OCI-LY1 (cell line): ENCODE results near the gene FUT9.

Experiments used
- H2AFZ ChIP-seq: fragments of 200-600 bp; sonication (generic), shearing (Covaris generic); 2 replicates; pipeline ENCODE4 v1.6.0; 2014; ENCODE audit warnings: antibody characterized with exemption, mild to moderate bottlenecking, low read length
- H3F3A ChIP-seq: fragments of 200-600 bp; sonication (generic), shearing (Covaris generic); 2 replicates; pipeline ENCODE4 v1.6.0; 2014; ENCODE audit warnings: mild to moderate bottlenecking, antibody characterized with exemption, low read length, moderate library complexity; ENCODE audit not compliant: insufficient read depth
- H3K27ac ChIP-seq: fragments of 200-600 bp; sonication (generic); 2 replicates; pipeline ENCODE4 v1.5.1; 2014; ENCODE audit warnings: low read length, mixed run types, mild to moderate bottlenecking, low read depth; ENCODE audit not compliant: poor library complexity, severe bottlenecking
- H3K27me3 ChIP-seq: fragments of 200-600 bp; sonication (generic); 2 replicates; pipeline ENCODE4 v1.6.0; 2014; ENCODE audit warnings: antibody characterized with exemption, mild to moderate bottlenecking, low read length, moderate library complexity; ENCODE audit not compliant: insufficient read depth
- H3K36me3 ChIP-seq: fragments of 200-600 bp; sonication (generic); 2 replicates; pipeline ENCODE4 v1.6.1; 2014; ENCODE audit warnings: mild to moderate bottlenecking, antibody characterized with exemption, low read length, moderate library complexity, mixed read lengths; ENCODE audit not compliant: insufficient read depth
- H3K4me1 ChIP-seq: fragments of 200-600 bp; sonication (generic); 2 replicates; pipeline ENCODE4 v1.5.1; 2014; ENCODE audit warnings: mild to moderate bottlenecking, low read length, moderate library complexity; ENCODE audit not compliant: insufficient read depth, severe bottlenecking
- H3K4me2 ChIP-seq: fragments of 200-600 bp; sonication (generic), shearing (Covaris generic); 2 replicates; pipeline ENCODE4 v1.6.1; 2014; ENCODE audit warnings: low read length
- H3K4me3 ChIP-seq: fragments of 200-600 bp; sonication (generic); 2 replicates; pipeline ENCODE4 v1.5.1; 2014; ENCODE audit warnings: low read length, low read depth, mild to moderate bottlenecking, mixed read lengths; ENCODE audit not compliant: poor library complexity, severe bottlenecking
- H3K79me2 ChIP-seq: fragments of 200-600 bp; shearing (Covaris generic); 2 replicates; pipeline ENCODE4 v1.6.1; 2016; ENCODE audit warnings: mixed run types, low read length, mixed read lengths; ENCODE audit not compliant: insufficient read depth
- H3K9ac ChIP-seq: fragments of 200-600 bp; sonication (generic), shearing (Covaris generic); 2 replicates; pipeline ENCODE4 v1.6.1; 2014; ENCODE audit warnings: mild to moderate bottlenecking, low read length, mixed read lengths
- H3K9me2 ChIP-seq: fragments of 200-600 bp; sonication (generic), shearing (Covaris generic); 2 replicates; pipeline ENCODE4 v1.6.1; 2014; ENCODE audit warnings: low read depth, mild to moderate bottlenecking, low read length, mixed read lengths
- H3K9me3 ChIP-seq: fragments of 200-600 bp; shearing (Covaris generic); 2 replicates; pipeline ENCODE4 v1.6.1; 2014; ENCODE audit warnings: low read length, mixed read lengths
- H4K20me1 ChIP-seq: fragments of 200-600 bp; sonication (generic), shearing (Covaris generic); 2 replicates; pipeline ENCODE4 v1.6.0; 2016; ENCODE audit warnings: mild to moderate bottlenecking, low read length; ENCODE audit not compliant: insufficient read depth
- EZH2 ChIP-seq: fragments of 200-600 bp; sonication (generic), shearing (Covaris generic); IDR thresholded peaks from 2 replicates; pipeline ENCODE4 v1.8.0; 2017; ENCODE audit warnings: borderline replicate concordance, mixed run types, mild to moderate bottlenecking, antibody characterized with exemption, low read length, moderate library complexity, mixed read lengths
- TF ChIP-seq, protein P1 (sequence below): fragments of 200-600 bp; sonication (generic), shearing (Covaris generic); IDR thresholded peaks from 2 replicates; pipeline ENCODE4 v1.5.1; 2017; ENCODE audit warnings: mild to moderate bottlenecking, antibody characterized with exemption, low read length, moderate library complexity, mixed read lengths

The FUT9 gene

DNA sequence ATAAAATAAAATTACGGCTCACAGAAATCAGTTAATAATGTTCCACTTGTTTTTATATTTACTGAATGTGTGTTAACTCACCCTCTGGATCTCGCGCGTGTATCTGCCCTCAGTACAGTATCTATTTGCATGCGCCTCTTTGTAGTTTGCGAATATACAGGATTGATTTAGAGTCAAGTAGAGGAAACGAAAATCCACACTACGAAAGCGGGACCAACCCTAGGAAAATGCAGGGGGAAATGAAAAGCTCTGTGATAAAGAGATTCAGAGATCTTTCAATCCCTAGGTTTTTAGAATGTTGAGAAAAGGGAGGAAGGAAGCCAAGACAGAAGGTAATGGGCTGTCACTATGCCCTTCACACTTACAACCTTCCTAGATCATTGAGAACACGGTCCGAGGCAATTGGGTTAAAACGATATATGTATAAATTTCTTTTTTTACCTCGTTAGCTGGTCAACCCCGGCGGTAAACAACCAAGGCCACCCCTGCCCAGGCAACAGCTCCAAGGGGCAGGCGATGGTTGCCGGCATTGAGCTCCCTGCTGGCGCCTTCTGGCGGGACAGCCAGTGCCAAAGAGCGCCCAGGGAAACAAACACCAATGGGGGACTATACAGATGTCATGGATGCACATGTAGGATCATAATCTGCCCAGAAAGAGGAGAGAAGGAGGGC lies 792 bp upstream of the FUT9 start:
- no peaks in the 10 kb centered on the region for H3K36me3 ChIP-seq
- H3K79me2 ChIP-seq, result no peaks in the 10 kb centered on the region
- H3K4me2 ChIP-seq, result no peak overlapping the region
- no peak overlapping the region for H3K9ac ChIP-seq
- H2AFZ ChIP-seq, result no peak overlapping the region
- H3K4me3 ChIP-seq, result no peak overlapping the region
- no peaks in the 10 kb centered on the region for H3K4me1 ChIP-seq
- H4K20me1 ChIP-seq, result no peaks in the 10 kb centered on the region
- no peak overlapping the region for H3K27ac ChIP-seq
- TF ChIP-seq, protein P1, sequence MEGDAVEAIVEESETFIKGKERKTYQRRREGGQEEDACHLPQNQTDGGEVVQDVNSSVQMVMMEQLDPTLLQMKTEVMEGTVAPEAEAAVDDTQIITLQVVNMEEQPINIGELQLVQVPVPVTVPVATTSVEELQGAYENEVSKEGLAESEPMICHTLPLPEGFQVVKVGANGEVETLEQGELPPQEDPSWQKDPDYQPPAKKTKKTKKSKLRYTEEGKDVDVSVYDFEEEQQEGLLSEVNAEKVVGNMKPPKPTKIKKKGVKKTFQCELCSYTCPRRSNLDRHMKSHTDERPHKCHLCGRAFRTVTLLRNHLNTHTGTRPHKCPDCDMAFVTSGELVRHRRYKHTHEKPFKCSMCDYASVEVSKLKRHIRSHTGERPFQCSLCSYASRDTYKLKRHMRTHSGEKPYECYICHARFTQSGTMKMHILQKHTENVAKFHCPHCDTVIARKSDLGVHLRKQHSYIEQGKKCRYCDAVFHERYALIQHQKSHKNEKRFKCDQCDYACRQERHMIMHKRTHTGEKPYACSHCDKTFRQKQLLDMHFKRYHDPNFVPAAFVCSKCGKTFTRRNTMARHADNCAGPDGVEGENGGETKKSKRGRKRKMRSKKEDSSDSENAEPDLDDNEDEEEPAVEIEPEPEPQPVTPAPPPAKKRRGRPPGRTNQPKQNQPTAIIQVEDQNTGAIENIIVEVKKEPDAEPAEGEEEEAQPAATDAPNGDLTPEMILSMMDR, result no peak
- TF ChIP-seq EZH2, result no peak
- no peaks in the 10 kb centered on the region for H3K9me3 ChIP-seq
- H3K27me3 ChIP-seq, result no peaks in the 10 kb centered on the region
- no peaks in the 10 kb centered on the region for H3F3A ChIP-seq
- no peaks in the 10 kb centered on the region for H3K9me2 ChIP-seq

DNA sequence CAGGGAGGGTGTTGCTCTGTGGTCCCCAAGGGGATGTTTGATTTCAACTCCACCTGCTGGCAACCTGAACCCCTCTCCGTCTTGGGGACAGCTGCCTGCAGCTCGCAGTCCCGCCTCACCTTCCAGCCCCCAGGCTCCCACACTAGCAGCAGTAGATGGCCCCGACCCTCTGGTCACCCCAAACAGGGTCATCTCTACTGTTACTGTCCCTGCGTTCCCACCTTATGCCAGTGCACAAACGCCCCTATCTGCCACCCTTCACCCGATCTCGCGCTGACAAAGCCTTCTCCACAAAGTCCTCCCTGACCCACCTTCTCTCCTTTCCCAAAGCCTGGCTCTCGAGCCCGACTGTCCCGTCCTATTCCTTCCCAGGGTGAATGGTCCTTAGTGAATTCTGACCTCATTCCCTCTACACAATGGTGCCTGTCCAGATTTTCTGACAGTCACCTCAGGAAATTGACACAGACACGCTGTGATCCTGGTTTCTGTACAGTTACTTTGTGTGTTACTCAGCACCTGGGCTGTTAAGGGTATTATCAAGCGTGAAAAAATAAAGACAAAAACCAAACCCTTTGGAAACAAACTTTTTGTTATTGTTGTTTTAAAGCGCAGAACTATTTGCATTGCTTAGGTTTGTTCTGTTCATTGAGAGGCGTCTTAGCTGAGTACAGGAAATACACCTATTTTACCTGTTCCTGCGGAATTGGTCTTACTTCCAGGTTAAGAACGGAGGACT lies 728 bp downstream of the FUT9 start:
- H3K27me3 ChIP-seq, result no peaks in the 10 kb centered on the region
- no peaks in the 10 kb centered on the region for H3K4me1 ChIP-seq
- no peak overlapping the region for H2AFZ ChIP-seq
- no peak overlapping the region for H3K27ac ChIP-seq
- no peak for TF ChIP-seq EZH2
- TF ChIP-seq, protein P1, result no peak
- H3K79me2 ChIP-seq, result no peaks in the 10 kb centered on the region
- no peaks in the 10 kb centered on the region for H4K20me1 ChIP-seq
- H3K36me3 ChIP-seq, result no peaks in the 10 kb centered on the region
- H3F3A ChIP-seq, result no peaks in the 10 kb centered on the region
- H3K4me3 ChIP-seq, result no peak overlapping the region
- H3K9me3 ChIP-seq, result no peaks in the 10 kb centered on the region
- H3K9me2 ChIP-seq, result no peaks in the 10 kb centered on the region
- H3K9ac ChIP-seq, result no peak overlapping the region
- no peak overlapping the region for H3K4me2 ChIP-seq

DNA sequence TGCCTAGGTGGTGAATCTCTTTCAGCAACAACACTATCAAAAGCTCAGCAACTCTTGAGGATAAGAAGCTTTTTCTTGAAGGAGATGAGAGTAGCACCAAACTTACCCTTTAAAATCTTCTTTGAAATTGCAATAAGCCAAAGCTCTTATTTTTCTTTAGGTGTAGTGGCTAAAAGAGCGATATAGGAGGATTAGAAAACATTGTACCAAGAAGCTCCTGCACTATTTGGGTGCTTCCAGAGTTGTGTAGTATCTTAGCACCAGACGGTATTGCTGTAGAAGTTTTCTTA lies 1.2 kb downstream of the FUT9 start:
- Histone ChIP-seq H3K4me3 (no peak overlapping the region), H3K4me2 (no peak overlapping the region), H3K36me3 (no peaks in the 10 kb centered on the region), H3K27me3 (no peaks in the 10 kb centered on the region), H3F3A (no peaks in the 10 kb centered on the region), H3K27ac (no peak overlapping the region), H2AFZ (no peak overlapping the region), H3K79me2 (no peaks in the 10 kb centered on the region), H4K20me1 (no peaks in the 10 kb centered on the region), H3K9me2 (no peaks in the 10 kb centered on the region), H3K4me1 (no peaks in the 10 kb centered on the region), H3K9me3 (no peaks in the 10 kb centered on the region), H3K9ac (no peak overlapping the region)
- TF ChIP-seq EZH2, result no peak
- TF ChIP-seq, protein P1, result no peak
